ENCODE results near the gene COIL.
"Not testable (repeated sequence)": the region's sequence is repeated elsewhere in the genome, so short reads cannot be mapped to it uniquely, and the experiment has no call there.

DNA sequence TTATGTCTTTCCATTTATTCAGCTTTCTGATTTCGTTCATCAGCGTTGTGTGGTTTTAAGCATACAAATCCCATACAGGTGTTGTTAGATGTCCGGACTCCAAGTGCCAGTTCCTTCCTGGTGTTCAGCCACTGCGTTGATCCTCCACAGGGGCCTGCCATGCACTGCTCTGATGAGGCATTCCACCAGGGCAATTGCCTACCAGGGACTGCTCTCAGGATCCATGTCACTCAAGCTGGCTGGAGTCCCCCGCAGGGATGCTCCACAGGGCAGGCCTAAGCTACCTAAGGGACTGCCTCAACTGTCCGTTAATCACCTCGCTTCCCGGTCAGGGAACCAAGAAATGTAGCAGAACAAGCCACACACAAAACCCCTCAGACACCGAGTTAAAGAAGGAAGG, 4.4 kb upstream of the COIL start:
- TF ChIP-seq, protein P1, sequence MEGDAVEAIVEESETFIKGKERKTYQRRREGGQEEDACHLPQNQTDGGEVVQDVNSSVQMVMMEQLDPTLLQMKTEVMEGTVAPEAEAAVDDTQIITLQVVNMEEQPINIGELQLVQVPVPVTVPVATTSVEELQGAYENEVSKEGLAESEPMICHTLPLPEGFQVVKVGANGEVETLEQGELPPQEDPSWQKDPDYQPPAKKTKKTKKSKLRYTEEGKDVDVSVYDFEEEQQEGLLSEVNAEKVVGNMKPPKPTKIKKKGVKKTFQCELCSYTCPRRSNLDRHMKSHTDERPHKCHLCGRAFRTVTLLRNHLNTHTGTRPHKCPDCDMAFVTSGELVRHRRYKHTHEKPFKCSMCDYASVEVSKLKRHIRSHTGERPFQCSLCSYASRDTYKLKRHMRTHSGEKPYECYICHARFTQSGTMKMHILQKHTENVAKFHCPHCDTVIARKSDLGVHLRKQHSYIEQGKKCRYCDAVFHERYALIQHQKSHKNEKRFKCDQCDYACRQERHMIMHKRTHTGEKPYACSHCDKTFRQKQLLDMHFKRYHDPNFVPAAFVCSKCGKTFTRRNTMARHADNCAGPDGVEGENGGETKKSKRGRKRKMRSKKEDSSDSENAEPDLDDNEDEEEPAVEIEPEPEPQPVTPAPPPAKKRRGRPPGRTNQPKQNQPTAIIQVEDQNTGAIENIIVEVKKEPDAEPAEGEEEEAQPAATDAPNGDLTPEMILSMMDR (IDR thresholded peaks at IDR 0.05 in 4 of 5, conservative IDR thresholded peaks at IDR 0.05 in 1 of 5), result not testable (repeated sequence)
- TF ChIP-seq POLR2A (IDR thresholded peaks at IDR 0.05), result not testable (repeated sequence)

All from gastrocnemius medialis (tissue), 4 donors.